HG02970 (cell line): ENCODE results near the gene ERVH48-1.
"Not testable (repeated sequence)": the region's sequence is repeated elsewhere in the genome, so short reads cannot be mapped to it uniquely, and the experiment has no call there.

ENCODE experiments used
- ATAC-seq: cut with Tn5 transposase; IDR thresholded peaks from one replicate; pipeline ENCODE4 v1.9.1; 2021; ENCODE audit warnings: mild to moderate bottlenecking, moderate library complexity, moderate number of reproducible peaks; ENCODE audit not compliant: unreplicated experiment, low FRiP score

The ERVH48-1 gene

DNA sequence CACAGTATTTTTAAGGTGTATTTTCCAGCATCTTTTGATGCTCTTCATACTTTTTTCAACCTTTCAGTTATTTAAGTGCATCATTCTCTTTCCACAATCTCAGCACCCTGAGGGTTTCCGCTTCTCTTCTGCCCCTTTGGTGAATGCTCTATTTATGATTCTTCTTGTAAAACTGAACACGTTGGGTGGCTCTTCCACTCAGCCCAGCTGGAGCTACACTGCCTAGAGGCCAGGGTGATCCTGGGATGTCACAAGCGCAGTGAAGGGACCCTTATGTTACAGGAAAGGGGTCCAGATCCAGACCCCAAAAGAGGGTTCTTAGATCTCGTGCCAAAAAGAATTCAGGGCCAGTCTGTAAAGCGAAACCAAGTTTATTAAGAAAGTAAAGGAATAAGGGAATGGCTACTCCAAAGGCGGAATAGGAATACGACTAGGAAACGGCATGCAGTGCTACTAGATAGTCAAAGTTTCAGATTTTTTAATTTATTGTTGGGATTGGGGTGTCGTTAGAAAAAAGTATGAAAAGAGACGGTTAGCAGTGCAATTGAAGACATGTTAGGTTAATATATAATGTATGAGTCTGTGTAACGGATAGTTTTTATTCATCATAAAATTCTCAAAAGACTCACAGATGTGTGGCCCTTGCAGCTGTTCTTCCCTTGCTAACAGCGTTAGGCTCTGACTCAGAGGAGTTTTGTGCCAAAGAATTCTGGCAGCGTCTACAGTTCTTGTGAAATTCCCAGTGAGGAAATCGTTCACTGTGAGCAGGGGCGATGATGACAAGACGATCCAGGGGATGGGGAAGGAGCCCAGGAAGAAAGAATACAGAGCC is 14.4 kb upstream of the ERVH48-1 start:
- no peak for ATAC-seq

DNA sequence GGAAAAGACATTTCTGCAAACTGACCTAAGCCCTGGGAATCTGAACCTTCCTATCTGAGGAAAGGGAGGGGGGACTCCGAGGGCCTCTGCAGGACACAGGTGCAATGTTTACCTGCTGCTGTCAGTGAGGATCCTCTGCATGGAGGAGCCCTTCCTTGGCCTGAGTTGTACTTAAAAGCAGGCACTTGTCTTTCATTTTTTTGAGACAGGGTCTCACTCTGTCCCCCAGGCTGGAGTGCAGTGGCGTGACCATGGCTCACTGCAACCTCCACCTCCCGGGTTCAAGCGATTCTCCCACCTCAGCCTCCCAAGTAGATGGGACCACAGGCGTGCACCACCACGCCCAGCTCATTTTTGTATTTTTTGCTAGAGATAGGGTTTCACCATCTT is 13.2 kb upstream of the ERVH48-1 start:
- ATAC-seq, result not testable (repeated sequence)

DNA sequence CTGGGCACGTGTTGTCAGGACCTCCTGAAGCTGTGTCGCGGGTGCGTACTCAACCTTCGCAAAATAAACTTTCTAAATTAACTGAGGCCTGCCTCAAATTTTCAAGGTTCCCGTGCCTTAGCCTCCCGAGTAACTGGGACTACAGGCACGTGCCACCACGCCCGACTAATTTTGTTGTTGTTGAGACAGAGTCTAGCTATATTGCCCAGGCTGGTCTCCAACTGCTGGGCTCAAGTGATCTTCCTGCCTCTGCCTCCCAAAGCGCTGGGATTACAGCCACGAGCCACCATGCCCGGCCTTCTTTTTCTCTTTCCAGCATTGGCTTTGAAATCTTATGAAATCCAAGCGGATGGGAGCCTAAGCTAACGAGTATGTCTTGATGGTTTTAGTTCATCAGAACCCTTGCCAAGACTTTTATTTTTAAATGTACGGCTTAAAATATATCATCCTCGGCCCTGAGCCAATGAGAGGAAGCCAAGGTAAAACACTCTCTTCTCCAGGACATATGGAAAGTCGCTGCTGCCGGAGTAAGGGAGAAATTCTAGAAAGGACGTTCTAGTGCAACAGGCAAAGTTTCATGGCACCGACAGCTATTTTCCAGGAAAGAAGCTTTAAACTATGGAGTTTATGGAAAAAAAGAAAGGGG is 12.7 kb upstream of the ERVH48-1 start:
- ATAC-seq, result no peak

DNA sequence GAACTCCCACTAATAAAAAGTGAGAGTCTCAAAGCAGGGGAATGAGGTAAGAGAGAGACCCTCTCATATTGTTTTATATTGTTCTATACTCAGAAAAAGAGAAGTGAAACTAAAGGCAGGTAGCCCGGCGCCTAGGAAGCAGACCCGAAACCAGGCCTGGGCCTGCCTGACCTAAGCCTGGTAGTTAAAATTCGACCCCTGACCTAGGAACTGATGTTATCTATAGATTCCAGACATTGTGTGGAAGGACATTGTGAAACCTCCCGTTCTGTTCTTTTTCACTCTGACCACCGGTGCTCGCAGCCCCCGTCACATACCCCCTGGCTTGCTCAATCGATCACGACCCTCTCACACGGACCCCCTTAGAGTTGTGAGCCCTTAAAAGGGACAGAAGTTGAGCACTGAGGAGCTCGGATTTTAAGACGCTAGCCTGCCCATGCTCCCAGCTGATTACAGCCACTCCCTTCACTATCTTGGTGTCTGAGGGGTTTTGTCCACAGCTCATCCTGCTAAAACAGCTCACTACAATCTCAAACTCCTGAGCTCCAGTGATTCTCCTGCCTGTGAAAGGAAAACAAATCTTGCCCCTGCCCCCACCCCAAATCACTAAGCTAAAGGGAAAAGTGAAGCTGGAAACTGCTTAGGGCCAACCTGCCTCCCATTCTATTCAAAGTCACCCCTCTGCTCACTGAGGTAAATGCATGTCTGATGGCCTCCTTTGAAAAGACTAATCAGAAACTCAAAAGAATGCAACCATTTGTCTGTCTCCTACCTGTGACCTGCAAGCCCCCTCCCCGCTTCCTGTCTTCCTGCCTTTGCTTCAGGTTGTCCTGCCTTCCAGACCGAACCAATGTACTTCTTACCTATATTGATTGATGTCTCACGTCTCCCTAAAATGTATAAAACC is 11.9 kb upstream of the ERVH48-1 start:
- ATAC-seq, result not testable (repeated sequence)

DNA sequence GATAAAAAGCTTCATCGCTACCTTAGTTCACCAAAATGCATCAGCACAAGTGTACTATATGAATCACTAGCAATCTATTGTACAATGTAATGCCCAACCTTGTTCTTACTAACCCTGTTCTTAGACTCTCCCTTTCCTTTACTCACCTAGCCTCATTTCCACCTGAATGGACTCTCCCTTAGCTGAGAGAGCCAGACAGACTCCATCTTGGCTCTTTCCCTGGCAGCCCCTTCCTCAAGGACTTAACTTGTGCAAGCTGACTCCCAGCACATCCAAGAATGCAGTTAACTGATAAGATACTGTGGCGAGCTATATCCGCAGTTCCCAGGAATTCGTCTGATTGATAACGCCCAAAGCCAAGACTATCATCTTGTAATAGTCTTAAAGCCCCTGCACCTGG is 10.9 kb upstream of the ERVH48-1 start:
- ATAC-seq, result not testable (repeated sequence)

DNA sequence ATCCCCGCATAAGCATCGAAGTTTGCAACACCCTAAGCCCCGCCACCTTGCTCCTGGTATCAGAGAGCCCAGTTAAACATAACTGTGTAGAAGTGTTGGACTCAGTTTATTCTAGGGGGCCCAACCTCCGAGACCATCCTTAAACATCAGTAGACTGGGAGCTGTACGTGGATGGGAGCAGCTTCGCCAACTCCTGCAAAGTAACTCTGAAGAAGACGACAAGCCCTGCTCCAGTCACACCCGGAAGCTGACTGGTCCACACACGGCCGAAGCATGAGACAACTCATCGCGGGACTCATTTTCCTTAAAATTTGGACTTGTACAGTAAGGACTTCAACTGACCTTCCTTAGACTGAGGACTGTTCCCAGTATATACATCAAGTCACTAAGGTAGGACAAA is 8.5 kb upstream of the ERVH48-1 start:
- not testable (repeated sequence) for ATAC-seq

DNA sequence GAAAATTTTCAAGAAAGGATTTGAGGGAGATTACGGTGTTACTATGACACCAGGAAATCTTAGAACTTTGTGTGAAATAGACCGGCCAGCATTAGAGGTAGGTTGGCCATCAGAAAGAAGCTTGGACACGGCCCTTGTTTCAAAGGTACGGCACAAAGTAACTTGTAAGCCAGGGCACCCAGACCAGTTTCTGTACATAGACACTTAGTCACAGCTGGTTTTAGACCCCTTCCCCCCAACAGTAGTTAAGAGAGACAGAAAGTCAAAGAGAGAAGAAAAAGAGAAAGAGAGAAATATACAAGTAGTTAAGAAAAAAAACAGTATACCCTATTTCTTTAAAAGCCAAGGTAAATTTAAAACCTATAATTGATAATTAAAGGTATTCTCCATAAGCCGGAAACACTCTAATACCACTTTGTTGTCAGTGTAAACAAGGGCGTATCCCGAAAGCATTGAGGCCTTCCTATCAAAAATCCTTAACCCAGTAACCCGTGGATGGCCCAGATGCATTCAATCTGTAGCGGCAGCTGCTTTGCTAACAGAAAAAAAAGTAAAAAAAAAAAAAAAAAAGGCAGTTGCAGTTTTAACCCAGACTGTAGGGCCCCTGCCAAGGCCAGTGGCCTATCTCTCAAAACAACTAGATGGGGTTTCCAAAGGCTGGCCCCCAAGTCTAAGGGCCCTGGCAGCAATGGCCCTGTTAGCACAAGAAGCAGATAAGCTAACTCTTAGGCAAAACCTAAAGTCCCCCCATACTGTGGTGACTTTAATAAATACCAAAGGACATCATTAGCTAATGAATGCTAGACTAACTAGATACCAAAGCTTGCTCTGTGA is 7.9 kb upstream of the ERVH48-1 start:
- not testable (repeated sequence) for ATAC-seq

DNA sequence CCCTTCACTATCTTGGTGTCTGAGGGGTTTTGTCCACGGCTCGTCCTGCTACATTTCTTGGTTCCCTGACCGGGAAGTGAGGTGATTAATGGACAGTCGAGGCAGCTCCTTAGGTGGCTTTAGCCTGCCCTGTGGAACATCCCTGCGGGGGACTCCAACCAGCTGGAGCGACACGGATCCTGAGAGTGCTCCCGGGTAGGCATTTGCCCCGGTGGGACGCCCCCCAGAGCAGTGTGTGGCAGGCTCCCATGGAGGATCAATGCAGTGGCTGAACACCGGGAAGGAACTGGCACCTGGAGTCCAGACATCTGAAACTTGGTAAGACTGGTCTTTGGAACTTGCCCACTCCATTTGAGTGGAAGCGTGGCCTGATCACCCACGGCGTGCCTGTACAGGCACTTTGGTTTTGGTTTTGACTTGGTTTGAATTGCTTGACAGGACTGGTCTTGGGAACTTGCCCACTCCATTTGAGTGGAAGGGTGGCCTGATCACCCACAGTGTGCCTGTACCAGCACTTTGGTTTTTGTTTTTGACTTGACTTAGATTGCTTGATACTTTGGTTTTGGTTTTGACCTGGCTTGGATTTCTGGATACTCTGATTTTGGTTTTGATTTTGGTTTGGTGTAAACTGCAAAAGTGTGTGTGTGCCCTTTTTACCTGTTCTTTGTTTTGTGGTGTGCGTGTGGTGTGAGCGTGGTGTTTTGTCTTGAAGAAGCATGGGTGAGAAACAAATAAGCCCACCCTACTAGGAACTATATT is 7.1 kb upstream of the ERVH48-1 start:
- not testable (repeated sequence) for ATAC-seq

DNA sequence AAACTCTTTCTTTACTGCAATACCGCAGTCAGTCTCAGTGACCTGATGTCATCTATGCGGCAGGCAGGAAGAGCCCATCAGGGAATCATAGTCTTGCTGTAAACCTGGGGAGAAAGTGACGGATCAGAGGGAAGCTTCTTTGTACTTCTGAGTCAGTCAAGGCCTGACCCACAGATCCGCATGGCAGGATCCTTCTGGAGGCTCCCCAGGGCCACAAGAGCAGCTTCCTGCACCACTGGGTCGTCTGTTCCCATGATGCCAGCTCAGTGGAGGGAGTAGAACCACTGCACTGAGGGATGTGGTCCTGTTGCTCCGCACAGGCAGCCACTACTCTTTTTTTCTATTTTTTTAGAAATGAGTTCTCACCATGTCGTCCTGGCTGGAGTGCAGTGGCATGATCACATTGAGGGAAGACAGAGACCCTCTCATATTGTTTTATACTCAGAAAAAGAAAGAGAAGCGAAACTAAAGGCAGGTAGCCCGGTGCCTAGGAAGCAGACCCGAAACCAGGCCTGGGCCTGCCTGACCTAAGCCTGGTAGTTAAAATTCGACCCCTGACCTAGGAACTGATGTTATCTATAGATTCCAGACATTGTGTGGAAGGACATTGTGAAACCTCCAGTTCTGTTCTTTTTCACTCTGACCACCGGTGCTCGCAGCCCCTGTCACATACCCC is 6.3 kb upstream of the ERVH48-1 start:
- ATAC-seq, result no peak

DNA sequence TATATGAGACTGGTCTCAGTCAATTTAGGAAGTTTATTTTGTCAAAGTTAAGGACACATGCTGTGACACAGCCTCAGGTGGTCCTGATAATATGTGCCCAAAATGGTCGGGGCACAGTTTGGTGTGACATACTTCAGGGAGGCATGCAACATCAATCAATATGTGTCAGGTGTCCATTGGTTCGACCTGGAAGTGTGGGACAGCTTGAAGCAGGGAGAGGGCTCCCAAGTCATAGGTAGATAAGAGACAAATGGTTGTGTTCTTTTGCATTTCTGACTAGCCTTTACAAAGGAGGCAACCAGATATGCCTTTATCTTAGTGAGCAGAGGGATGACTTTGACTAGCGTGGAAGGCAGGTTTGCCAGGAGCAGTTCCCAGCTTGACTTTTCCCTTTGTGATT is 4.5 kb upstream of the ERVH48-1 start:
- no peak for ATAC-seq

DNA sequence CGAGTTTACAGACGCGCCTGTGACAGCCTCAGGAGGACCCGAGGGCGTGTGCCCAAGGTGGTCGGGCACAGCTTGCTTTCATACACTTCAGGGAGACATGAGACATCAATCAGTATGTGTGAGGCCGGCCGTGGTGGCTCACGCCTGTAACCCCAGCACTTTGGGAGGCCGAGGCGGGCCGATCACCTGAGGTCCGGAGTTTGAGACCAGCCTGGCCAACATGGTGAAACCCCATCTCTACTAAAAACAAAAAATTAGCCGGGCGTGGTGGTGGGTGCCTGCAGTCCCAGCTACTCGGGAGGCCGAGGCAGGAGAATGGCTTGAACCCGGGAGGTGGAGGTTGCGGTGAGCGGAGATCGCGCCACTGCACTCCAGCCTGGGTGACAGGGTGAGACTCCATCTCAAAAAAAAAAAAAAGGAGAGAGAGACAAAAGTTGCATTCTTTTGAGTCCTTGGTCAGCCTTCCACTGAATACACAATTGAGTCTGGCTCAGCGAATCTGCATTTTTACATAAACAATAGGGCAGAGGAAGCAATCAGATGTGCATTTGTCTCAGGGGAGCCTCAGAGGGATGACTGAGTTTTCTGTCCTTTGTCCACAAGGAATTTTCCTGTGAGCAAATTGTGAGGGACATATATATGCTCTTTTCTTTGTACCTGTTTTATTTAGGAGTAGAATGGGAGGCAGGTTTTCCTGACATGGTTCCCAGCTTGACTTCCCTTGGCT is 2.2 kb upstream of the ERVH48-1 start:
- not testable (repeated sequence) for ATAC-seq

DNA sequence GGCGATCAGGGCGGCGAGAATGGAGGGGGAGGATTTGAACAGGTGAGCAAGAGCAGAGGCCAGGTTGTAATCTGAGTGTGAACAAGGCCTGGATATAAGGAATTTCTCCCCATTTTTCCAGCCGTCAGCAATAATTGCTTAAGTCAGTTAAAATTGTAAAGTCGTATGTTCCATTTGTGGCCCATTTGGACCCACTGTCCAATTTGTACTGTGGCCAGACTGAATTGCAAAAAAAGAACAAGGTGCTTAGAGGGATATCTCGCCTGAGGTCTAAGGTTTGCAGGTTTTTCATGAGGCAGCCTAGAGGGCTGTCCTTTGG is 1.0 kb downstream of the ERVH48-1 start:
- no peak for ATAC-seq

DNA sequence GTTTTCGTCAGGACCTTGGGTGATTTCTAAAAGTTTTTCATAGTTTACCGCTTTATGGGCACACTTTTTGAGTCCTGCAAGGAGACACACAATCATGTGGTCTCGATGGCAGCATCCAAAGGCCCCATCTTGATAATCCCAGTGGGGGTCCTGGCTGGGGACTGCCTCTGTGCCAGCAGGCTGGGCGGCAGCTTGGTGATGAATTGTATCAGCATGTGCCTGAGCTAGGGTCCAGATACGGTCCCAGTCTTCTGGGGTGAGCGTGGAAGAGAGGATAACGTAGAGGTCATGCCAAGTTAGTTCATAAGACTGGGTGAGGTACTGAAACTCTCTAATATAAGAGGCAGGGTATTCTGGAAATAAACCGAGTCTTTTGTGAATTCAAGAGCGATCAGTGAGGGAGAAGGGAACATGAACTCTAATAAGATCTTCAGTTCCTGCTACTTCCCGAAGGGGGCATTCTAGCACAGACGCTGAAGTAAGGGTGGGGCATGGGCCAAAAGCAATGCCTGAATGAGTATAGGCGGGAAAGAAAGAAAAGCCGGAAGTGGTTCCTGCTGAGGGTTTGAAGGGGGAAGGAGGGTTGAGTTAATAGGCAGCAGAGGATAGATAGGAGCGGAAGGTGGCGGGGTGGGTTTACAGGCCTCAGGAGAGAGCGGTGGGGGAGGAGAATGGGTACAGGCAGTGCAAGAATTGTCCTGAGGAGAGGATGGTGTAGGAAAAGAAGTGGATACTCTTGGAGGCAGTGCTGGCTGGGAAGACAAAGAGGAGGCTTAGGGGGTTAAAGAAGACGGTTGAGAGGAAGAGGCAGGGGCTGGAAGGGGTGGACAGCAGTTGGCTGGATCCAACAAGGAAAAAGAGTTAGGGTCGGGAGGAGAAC is 1.6 kb downstream of the ERVH48-1 start:
- ATAC-seq, result no peak

DNA sequence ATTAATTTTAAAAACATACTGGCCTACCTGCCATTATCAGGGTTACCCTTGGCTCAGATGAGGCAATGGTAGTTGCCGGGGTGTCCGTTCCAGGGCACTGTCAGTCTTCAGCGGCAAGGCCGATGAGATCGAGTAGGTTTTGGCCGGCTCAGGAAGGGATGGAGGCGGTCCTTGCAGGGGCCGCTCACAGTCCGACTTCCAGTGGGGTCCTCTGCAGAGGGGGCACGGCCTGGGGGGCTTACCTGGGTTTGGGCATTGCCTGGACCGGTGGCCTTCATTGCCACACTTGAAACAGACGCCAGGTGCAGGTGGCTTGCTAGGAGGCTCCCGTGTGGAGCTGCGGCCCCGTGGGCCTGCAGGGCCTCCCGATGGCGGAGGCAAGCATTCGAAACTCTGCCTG is 2.5 kb downstream of the ERVH48-1 start:
- ATAC-seq, result no peak

DNA sequence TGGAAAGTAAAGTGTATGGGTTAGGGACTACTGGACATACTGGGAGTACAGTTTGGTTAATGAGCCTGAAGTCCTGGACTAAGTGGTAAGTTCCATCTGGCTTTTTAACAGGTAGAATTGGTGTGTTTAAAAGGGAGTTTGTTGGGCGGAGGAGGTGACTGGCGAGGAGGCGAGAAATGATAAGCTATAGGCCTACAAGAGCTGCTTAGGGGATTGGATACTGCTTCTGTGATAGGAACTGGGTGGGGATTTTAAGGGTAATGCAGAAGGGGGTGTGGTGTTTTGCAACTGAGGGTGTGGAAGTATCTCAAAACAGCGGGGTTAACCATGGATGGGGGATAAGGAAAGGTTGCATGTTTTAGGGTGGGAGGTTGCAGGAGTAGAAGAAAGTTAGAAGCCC is 3.5 kb downstream of the ERVH48-1 start:
- ATAC-seq, result no peak

DNA sequence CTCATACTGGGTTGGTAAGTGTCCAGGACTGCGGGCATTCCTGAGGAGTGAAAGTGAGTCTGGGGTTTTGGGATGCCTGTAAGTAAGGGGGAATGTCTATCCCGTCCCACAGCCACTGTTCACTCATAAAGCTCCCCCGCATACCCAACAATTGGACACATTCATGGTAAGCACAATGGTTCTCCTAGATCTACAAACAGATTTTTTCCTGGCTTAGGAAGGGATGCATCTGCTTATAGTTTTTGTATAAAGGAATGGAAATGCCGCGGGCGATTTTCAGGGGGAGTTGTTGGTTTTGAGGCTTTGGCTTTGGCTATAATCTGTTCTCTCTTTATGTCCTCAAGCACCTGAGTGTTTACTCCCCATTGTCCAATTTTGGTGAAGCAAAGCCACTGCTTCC is 7.1 kb downstream of the ERVH48-1 start:
- ATAC-seq, result no peak

DNA sequence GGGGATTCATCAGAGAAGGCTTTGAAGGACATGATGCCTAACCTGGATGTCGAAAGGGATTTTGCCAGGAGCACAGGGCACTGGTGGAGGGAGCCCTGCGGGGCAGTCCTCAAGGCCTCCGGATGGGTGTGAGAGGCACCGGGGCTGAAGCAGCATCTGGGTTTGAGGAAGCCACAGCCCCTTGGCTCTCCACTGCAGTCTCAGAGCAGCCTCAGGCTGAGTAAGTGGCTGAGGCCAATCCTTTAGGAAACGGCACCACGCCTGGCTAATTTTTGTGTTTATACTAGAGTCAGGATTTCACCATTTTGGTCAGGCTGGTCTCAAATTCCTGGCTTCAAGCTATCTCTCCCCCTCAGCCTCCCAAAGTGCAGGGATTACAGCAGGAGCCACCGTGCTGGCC is 12.0 kb downstream of the ERVH48-1 start:
- no peak for ATAC-seq
